ENCODE measurements around the gene CD3E. TPM values are rescaled to one million over a fixed set of nuclear protein-coding genes. Genes with fewer than 3 reads are reported as not detected.

CD3E gene
- total RNA-seq, 2 donors from 2014 or later, result 511 to 544 TPM

DNA sequence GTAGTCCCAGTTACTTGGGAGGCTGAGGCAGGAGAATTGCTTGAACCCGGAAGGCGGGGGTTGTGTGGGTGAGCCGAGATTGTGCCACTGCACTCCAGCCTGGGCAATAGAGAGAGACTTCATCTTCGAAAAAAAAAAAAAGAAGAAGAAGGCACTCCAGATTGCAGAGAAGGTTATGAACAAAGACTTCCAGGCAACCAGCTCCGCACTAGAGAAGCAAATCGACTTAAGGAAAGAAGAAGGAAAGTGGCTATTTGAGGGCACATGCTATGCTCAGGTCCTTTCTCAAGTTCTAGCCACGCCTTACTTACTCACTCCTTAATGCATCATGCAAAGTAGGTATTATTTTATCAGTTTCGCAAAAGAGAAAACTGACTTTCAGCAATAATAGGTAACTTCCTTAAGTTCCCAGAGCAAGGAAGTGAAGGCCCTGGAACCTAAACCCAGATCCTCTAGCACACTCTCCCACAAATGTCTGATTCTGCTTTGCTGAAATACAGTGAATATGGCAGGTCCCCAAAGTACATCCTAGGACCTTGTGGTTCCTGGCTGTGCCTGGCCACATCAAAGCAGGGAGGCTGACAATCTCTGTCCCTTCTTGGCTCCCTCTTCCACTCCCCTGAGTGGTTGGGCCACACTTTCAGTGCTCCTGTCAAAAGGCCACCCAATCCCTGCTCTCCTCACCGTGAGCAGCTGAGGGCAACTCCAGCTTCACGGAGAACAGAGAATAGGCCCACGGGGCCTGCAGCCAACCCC is 14.2 kb downstream of the CD3E start:
- ATAC-seq (no peak), DNase-seq (no peak)
- Mint-ChIP-seq H3K4me1 (peaks cover 58% of the 10 kb centered on the region), H3K27me3 (no peaks in the 10 kb centered on the region), H3K4me3 (peak overlapping the region; percentile 3), H3K27ac (peak overlapping the region; percentile 0), H3K36me3 (ENCODE audit: low read depth) (peaks cover 7% of the 10 kb centered on the region)
- no peaks in the 10 kb centered on the region for H3K9me3 ChIP-seq (ENCODE audit: control insufficient read depth, low read length, poor library complexity, severe bottlenecking)

DNA sequence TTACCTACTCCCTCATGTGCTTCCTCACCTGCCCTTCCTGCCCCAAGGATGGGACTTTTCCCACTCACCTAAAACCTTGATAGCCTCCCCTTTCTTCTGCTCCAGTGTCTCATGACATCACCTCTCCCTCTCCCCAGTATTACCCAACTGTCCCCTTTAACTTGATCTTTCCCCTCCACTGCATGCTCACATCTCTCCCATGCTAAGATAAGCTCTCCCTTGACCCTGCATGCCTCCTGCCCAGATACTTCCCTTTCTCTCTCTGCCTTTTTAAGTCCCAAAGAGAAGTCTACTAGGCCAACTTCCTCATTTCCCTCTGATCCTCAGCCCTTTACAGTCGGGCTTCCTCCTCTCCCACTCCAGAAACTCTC is 14.8 kb downstream of the CD3E start:
- no peaks in the 10 kb centered on the region for H3K9me3 ChIP-seq (ENCODE audit: control insufficient read depth, low read length, poor library complexity, severe bottlenecking)
- ATAC-seq (no peak), DNase-seq (no peak)
- peak overlapping the region; percentile 0 for H3K27ac Mint-ChIP-seq
- peaks cover 53% of the 10 kb centered on the region for H3K4me1 Mint-ChIP-seq
- peaks cover 7% of the 10 kb centered on the region for H3K36me3 Mint-ChIP-seq (ENCODE audit: low read depth)
- no peaks in the 10 kb centered on the region for H3K27me3 Mint-ChIP-seq
- H3K4me3 Mint-ChIP-seq, result peak overlapping the region; percentile 19

DNA sequence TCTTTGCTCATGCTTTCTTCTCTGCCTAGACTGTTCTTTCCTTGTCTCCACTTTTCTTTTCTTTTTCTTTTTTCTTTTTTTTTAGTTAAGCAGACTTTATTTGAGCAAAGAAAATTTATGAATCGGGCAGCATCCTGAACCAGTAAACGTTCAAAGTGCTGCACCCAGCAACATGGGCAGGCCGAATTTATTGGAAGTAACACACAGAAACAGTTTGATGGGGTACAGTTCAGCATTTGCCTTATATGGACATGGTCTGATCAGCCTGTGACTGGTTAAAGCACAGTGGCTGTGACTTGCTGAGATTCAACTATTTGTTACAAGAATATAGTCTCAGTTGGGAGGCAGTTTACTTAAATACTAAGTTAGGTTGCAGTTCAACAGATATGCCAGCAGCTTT is 16.0 kb downstream of the CD3E start:
- no peaks in the 10 kb centered on the region for H3K9me3 ChIP-seq (ENCODE audit: control insufficient read depth, low read length, poor library complexity, severe bottlenecking)
- no peak for ATAC-seq
- DNase-seq, result no peak
- Mint-ChIP-seq H3K27me3 (no peaks in the 10 kb centered on the region), H3K27ac (peak overlapping the region; percentile 0), H3K4me3 (no peak overlapping the region), H3K4me1 (peaks cover 48% of the 10 kb centered on the region), H3K36me3 (ENCODE audit: low read depth) (peaks cover 6% of the 10 kb centered on the region)

DNA sequence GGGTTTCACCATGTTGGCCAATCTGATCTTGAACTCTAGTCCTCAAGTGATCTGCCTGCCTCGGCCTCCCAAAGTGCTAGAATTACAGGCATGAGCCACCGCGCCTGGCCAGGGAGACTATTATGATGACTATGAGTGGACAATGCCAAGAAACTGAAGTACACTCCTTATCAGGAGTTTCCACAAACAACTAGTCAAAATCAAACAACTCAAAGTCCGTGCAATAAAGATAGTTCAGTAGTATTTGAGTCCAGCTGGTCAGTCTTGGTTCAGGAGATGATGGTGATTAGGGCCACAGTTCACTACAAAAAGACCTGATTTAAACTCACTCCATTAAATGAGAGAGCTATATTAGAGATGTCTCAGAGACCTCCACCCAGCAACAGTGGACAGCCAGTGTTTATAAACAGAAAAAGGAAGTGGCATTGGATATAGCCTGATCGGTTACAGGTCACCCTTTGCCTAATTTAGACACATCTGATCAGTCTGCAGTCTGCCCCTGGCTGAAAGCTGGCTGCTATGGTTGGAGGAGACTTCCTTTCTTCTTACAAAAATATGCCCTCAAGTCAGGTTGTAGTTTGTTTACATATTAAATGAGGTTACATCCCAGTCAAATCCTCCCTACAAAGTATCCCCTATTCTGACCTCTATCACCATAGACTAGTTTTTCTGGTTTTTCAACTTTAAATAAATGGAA is 17.0 kb downstream of the CD3E start:
- Mint-ChIP-seq H3K4me1 (peaks cover 42% of the 10 kb centered on the region), H3K27me3 (no peaks in the 10 kb centered on the region), H3K36me3 (ENCODE audit: low read depth) (peaks cover 5% of the 10 kb centered on the region), H3K4me3 (no peak overlapping the region), H3K27ac (peak overlapping the region; percentile 12)
- no peaks in the 10 kb centered on the region for H3K9me3 ChIP-seq (ENCODE audit: control insufficient read depth, low read length, poor library complexity, severe bottlenecking)
- no peak for DNase-seq
- no peak for ATAC-seq

DNA sequence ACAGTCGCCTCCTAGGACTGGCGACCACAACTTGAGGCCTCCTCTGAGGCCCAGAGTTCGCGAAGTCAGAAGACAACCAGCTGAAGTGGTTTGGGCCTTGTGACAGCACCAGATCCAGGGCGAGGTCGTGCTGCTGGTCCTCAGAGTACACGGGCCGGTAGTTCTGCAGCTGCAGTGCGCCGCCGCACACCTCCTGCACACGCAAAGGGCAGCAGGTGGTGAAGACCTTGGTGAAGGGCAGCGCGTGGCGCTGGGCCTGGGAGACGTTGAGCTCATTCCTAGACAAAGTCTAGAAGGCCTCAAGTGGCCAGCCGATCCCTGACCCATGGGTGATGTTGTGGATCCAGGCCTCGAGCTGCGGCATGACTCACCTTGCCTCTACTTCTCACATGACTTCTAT is 18.2 kb downstream of the CD3E start:
- H3K27ac Mint-ChIP-seq, result no peak overlapping the region
- peaks cover 3% of the 10 kb centered on the region for H3K36me3 Mint-ChIP-seq (ENCODE audit: low read depth)
- H3K4me1 Mint-ChIP-seq, result peaks cover 33% of the 10 kb centered on the region
- ATAC-seq, result no peak
- H3K4me3 Mint-ChIP-seq, result no peak overlapping the region
- no peak for DNase-seq
- no peaks in the 10 kb centered on the region for H3K9me3 ChIP-seq (ENCODE audit: control insufficient read depth, low read length, poor library complexity, severe bottlenecking)
- no peaks in the 10 kb centered on the region for H3K27me3 Mint-ChIP-seq

DNA sequence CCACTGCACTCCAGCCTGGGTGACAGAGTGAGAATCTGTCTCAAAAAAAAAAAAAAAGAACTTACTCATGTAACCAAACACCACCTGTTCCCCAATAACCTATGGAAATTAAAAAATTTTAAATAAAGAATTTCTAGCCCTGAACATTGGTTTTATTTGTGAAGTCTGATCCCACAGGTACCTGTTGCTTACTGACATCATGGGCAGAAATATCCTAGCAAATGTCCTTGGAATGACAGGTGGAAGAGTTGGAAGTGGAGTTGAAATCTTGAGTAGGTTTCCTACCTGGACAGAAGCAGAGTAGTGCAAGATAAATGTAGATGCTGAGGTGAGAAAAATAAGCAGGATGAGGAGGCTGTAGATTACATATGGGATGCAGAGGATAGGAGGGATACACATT is 20.8 kb downstream of the CD3E start:
- Mint-ChIP-seq H3K27ac (no peak overlapping the region), H3K4me3 (no peak overlapping the region), H3K4me1 (peaks cover 19% of the 10 kb centered on the region), H3K27me3 (no peaks in the 10 kb centered on the region), H3K36me3 (ENCODE audit: low read depth) (peaks cover 5% of the 10 kb centered on the region)
- no peak for DNase-seq
- no peaks in the 10 kb centered on the region for H3K9me3 ChIP-seq (ENCODE audit: control insufficient read depth, low read length, poor library complexity, severe bottlenecking)
- no peak for ATAC-seq

DNA sequence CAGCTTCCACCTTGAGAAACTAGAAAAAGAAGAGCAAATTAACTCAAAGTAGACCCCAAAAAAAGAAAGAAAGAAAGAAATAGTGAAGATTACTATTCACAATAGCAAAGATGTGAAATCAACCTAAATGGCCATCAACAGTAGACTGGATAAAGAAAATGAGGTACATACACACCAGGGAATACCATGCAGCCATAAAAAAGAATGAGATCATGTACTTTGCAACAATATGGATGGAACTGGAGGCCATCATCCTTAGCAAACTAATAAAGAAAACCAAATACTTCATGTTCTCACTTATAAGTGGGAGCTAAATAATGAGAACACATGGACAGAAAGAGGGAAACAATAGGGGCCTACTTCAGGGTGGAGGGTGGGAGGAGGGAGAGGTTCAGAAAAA is 24.2 kb downstream of the CD3E start:
- Mint-ChIP-seq H3K27ac (peak overlapping the region; percentile 2), H3K27me3 (no peaks in the 10 kb centered on the region), H3K36me3 (ENCODE audit: low read depth) (peaks cover 5% of the 10 kb centered on the region), H3K4me3 (no peak overlapping the region), H3K4me1 (peaks cover 10% of the 10 kb centered on the region)
- DNase-seq, result no peak
- ATAC-seq, result no peak
- H3K9me3 ChIP-seq (ENCODE audit: control insufficient read depth, low read length, poor library complexity, severe bottlenecking), result no peaks in the 10 kb centered on the region

DNA sequence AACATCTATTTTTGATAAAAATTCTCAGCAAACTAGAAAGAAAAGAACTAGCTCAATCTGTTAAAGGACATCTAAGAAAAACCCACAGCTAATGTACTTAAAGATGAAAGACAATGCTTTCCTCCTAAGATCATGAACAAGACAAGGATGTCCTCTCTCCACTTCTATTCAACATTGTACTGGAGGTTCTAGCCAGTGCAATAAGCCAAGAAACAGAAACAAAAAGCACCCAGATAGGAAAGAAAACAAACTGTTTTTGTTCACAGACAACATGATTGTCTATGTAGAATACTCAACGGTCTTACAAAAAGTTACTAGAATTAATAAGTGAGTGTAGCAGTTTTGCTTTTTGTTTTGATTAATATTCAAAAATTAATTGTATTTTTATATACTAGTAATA is 30.2 kb downstream of the CD3E start:
- DNase-seq (no peak), ATAC-seq (peak; percentile 27)
- Mint-ChIP-seq H3K36me3 (ENCODE audit: low read depth) (peaks cover 13% of the 10 kb centered on the region), H3K27me3 (no peaks in the 10 kb centered on the region), H3K4me3 (peak overlapping the region; percentile 52), H3K27ac (peak overlapping the region; percentile 100), H3K4me1 (peaks cover 26% of the 10 kb centered on the region)
- H3K9me3 ChIP-seq (ENCODE audit: control insufficient read depth, low read length, poor library complexity, severe bottlenecking), result no peaks in the 10 kb centered on the region

DNA sequence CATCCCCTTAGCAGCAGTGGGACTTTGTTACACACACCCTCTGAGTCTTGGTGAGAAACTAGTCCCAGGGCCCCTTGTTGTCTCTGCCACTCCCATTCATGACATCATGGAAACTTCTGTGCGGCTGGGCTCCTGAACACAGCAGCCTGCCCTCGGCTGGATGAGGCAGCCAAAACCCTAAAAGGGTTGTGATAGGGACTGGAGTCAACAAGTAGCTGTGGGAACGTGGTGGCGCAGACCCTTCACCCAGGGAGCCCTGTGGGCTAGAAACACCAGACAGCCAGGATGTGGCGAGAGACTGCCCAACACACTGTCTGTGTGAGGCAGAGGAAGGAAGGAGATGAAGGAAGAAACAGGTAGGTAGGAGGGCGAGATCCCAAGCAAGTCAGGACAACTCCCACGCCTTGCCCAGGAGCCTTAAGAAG is 34.1 kb downstream of the CD3E start:
- Mint-ChIP-seq H3K27ac (peak overlapping the region; percentile 100), H3K4me3 (peak overlapping the region; percentile 99), H3K27me3 (no peaks in the 10 kb centered on the region), H3K4me1 (peaks cover 54% of the 10 kb centered on the region), H3K36me3 (ENCODE audit: low read depth) (peaks cover 20% of the 10 kb centered on the region)
- H3K9me3 ChIP-seq (ENCODE audit: control insufficient read depth, low read length, poor library complexity, severe bottlenecking), result no peaks in the 10 kb centered on the region
- ATAC-seq, result peak; percentile 72
- peak; percentile 56 to 76 (median 62) for DNase-seq

DNA sequence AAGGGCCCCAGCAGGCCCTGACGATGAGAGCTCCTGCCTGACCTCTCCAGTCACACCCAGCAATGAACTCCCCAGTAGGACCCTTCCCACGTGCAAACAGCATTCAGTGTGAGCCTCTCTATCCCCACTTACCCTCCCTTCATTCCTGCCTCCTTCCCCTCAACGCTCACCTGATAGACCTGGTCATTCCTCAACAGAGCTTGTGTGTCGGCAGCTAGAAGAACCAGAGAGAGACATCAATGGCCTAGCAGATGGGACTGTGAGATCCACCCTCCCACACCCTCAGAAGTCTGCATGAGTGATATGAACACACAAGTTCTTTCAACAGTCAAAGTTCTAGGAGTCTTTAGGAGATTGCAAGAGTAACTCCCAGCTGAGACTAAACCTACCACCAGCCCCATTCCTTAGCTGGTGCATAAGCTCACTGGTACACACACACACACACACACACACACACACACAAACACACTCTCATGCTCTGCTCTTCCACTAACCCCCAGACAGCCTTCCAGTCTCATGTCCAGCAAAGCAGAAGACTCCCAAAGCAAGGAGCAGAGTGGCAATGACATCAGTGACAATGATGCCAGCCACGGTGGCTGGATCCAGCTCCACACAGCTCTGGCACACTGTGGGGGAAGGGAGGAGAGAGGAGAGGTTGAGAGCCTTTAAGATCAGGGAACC is 34.9 kb downstream of the CD3E start:
- peak; percentile 5 for ATAC-seq
- peak overlapping the region; percentile 100 for H3K27ac Mint-ChIP-seq
- H3K27me3 Mint-ChIP-seq, result no peaks in the 10 kb centered on the region
- no peaks in the 10 kb centered on the region for H3K9me3 ChIP-seq (ENCODE audit: control insufficient read depth, low read length, poor library complexity, severe bottlenecking)
- peaks cover 20% of the 10 kb centered on the region for H3K36me3 Mint-ChIP-seq (ENCODE audit: low read depth)
- H3K4me1 Mint-ChIP-seq, result peaks cover 60% of the 10 kb centered on the region
- H3K4me3 Mint-ChIP-seq, result peak overlapping the region; percentile 99
- DNase-seq, result no peak

DNA sequence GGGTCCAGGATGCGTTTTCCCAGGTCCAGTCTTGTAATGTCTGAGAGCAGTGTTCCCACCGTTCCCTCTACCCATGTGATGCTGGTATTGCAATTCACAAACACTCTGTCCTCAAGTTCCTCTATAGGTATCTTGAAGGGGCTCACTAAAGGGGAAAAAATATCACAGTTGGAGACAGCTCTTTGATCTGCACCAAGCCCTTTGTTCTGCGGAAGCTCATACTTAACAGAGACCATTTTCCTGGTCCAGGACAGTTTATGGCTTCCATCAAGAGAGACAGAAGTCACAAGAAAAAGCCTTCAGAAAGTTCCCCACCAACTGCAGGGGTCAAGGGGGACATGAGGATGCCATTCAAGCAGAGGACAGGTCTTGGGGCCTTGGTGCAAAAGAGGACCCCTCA is 35.9 kb downstream of the CD3E start:
- Mint-ChIP-seq H3K27me3 (no peaks in the 10 kb centered on the region), H3K4me1 (peaks cover 67% of the 10 kb centered on the region), H3K36me3 (ENCODE audit: low read depth) (peaks cover 27% of the 10 kb centered on the region), H3K4me3 (peak overlapping the region; percentile 99), H3K27ac (peak overlapping the region; percentile 100)
- DNase-seq (no peak), ATAC-seq (no peak)
- no peaks in the 10 kb centered on the region for H3K9me3 ChIP-seq (ENCODE audit: control insufficient read depth, low read length, poor library complexity, severe bottlenecking)

DNA sequence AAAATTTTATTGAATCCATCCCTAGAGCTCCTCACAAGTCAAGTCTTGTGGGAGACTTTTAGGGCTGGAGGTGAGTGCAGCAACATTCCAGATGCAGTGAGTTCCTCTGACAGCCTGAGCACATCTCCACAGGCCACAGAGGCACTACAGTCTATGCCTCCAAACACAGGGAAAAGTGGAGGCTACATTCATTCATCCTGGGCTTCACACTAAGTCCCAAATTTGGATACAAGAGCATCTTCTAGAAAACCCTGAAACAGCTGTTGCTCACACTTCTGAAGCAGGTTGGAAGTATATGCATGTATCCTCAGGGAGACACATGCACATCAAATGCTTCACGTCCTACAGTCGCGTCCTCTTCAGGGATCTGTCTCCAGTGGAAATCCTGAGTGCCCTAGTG is 36.7 kb downstream of the CD3E start:
- no peaks in the 10 kb centered on the region for H3K9me3 ChIP-seq (ENCODE audit: control insufficient read depth, low read length, poor library complexity, severe bottlenecking)
- no peak for ATAC-seq
- DNase-seq, result no peak
- Mint-ChIP-seq H3K4me1 (peaks cover 71% of the 10 kb centered on the region), H3K27ac (peak overlapping the region; percentile 100), H3K4me3 (peak overlapping the region; percentile 99), H3K36me3 (ENCODE audit: low read depth) (peaks cover 30% of the 10 kb centered on the region), H3K27me3 (no peaks in the 10 kb centered on the region)

DNA sequence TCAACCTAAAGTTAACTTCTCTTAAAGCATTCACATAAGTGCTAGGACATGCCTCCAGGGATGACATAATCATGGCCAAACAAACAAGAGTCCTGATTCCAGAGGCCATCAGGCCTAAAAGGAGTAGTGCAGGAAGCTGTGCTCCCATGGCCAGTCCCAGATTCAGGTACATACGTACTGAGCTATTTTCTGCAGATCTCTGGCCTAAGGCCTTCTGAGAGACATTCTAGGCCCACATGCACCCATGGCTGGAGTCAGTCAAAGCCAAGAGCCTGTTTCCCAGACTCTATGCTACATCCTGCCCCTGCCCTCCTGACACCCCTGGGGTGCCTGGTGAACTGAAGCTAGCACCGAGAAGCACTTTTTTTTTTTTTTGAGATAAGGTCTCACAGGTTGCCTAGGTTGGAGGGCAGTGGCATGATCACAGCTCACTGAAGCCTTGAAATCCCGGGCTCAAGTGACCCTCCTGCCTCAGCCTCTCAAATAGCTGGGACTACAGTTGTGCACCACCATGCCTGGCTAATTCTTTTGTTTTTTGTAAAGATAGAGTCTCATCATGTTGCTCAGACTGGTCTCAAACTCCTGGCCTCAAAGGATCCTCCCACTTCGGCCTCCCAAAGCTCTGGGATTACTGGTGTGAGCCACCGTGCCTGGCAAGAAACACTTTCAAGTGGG is 37.4 kb downstream of the CD3E start:
- Mint-ChIP-seq H3K4me3 (peak overlapping the region; percentile 99), H3K4me1 (peaks cover 70% of the 10 kb centered on the region), H3K36me3 (ENCODE audit: low read depth) (peaks cover 27% of the 10 kb centered on the region), H3K27ac (peak overlapping the region; percentile 100), H3K27me3 (no peaks in the 10 kb centered on the region)
- ATAC-seq (no peak), DNase-seq (no peak)
- H3K9me3 ChIP-seq (ENCODE audit: control insufficient read depth, low read length, poor library complexity, severe bottlenecking), result no peaks in the 10 kb centered on the region

Data from T-helper 17 cell (primary cell).